ENCODE data around the gene CD163.
A peak's percentile ranks its signal among the peaks of the same experiment; 100 is the strongest.
"Not testable (repeated sequence)": the region's sequence is repeated elsewhere in the genome, so short reads cannot be mapped to it uniquely, and the experiment has no call there.

CD163 gene

DNA sequence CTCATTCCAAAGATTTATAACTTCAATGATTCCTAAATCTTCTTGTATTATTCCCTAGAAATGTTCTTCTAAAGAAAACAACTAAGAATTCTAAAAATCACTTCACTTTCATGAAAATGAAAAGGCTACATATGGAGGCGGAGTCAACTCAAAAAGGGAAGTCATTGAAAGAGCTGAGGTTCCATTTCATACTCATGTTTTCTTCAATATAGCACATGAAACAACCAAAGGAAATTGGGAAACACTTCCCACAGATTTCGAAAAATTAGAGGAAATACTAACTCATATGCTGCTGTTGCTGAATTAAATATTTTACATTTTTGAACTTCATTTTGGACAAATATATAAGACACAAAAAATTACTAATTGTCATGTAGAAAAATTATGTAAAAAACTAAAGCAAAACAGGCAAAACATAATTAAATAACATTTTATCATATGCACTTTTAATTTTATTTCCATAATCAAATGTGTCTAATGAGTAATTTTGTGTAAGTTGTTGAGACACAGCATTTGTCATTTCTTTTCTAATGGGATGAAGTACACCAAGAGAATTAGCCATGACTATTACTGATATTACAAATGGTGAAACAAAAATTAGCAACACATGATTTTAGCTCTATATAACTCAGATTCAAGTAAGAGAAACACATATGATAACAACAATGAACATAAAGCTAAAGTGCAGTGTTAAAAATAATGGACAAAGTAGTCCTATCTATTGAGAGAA, at the start of gene CD163:
Gene CD163, minus strand, starts transcription at position 92 of the 730 bp plus-strand sequence. Its CDS starts 87 bp downstream, at position 5.
- DNase-seq = no peak

- no peak for DNase-seq
Measured at GRCh38 chr12:7542813-7543212, 39.2 kb upstream of the CD163 start.

GRCh38 chr12:7542046-7542445, 38.5 kb upstream of the CD163 start:
- no peak for DNase-seq

- DNase-seq = no peak
Measured at GRCh38 chr12:7514416-7514815, 10.8 kb upstream of the CD163 start.

DNA sequence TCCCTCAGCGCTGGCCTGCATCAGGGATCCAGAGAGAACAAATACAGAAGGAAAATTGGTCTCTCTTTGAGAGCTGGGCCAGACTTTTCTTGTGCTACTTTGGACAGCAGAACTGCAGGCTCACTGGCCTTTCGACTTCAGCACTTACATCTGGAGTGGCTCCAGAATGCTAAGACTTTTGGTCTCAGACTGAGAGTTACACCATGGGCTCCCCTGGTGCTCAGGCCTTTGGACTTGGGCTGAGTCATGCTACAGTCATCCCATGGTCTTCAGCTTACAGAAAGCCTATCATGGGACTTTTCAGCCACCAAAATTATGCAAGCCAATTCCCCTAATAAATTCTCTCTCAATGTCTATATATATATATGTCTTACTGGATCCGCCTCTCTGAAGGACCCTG, 9.0 kb upstream of the CD163 start:
- peak; percentile 44 for DNase-seq

DNA sequence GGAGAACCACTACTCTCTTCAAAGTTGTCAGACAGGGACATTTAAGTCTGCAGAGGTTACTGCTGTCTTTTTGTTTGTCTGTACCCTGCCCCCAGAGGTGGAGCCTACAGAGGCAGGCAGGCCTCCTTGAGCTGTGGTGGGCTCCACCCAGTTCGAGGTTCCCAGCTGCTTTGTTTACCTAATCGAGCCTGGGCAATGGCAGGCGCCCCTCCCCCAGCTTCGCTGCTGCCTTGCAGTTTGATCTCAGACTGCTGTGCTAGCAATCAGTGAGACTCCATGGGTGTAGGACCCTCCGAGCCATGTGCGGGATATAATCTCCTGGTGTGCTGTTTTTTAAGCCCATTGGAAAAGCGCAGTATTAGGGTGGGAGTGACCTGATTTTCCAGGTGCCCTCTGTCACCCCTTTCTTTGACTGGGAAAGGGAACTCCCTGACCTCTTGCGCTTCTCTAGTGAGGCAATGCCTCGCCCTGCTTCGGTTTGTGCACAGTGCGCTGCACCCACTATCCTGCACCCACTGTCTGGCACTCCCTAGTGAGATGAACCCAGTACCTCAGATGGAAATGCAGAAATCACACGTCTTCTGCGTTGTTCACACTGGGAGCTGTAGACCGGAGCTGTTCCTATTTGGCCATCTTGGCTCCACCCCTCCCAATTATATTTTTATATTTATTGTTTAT, 6.4 kb upstream of the CD163 start:
- not testable (repeated sequence) for DNase-seq

DNA sequence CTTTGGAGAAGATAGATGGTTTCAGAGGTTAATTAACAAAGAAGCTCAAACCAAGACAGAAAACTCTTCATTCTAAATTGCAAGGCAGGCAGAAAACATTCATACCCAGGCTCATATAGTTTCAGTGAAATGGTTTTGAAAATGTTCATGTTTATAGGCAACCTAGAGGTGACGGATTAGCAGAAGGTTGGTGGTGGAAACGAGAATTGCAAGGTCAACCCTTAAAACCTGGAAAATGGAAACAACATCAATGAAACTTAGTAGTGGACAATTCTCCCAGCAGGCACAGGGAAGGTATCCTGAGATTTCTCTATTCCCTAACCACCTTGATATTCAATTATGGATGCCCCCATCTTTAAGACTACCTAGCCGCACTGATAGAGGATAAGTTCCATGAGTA, 965 bp downstream of the CD163 start:
- no peak for DNase-seq

- no peak for DNase-seq
Measured at GRCh38 chr12:7501031-7501588, 2.5 kb downstream of the CD163 start.

- no peak for DNase-seq
Measured at GRCh38 chr12:7499636-7500035, 3.9 kb downstream of the CD163 start.

GRCh38 chr12:7498809-7499208, 4.8 kb downstream of the CD163 start:
- DNase-seq = no peak

GRCh38 chr12:7497661-7498060, 5.9 kb downstream of the CD163 start:
- DNase-seq = no peak

DNA sequence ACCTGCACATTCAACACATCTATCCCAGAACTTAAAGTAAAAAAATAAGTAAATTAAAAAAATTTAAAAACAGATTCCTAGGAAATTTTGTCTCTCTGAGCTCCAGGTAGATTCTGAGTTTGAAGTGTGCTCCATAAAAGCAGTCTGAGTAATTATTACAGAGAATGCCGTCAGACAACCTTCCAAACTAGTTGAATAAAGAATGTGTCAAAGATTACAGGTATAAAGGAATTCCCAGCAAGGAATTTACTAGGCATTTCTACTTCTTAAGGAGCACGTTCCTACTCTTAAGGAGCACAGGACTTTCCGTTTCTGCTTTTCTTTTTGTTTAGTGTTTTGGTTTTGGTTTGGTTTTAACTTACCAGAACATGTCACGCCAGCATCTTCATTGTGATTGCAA, 7.1 kb downstream of the CD163 start:
- DNase-seq = no peak

DNA sequence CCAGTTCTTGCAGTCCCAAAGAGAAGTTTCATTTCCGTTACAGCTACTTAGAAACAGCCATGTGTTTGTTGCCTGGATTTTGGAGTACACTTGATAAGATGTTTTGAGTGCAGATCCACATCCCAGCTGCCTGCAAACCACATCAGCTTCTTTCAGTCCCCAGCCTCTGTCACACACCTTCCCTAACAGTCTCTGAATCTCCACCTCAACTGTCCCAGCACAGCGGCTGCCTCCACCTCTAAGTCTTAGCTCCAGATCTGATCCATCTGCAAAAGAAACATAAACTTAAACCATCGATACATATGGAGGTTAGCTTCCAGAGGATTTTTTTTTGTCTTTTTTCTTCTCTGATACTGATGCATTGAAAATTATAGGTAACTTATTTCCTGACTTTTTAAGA, 8.4 kb downstream of the CD163 start:
- no peak for DNase-seq

GRCh38 chr12:7493006-7493405, 10.6 kb downstream of the CD163 start:
- no peak for DNase-seq

- no peak for DNase-seq
Measured at GRCh38 chr12:7486512-7486911, 17.1 kb downstream of the CD163 start.

DNA sequence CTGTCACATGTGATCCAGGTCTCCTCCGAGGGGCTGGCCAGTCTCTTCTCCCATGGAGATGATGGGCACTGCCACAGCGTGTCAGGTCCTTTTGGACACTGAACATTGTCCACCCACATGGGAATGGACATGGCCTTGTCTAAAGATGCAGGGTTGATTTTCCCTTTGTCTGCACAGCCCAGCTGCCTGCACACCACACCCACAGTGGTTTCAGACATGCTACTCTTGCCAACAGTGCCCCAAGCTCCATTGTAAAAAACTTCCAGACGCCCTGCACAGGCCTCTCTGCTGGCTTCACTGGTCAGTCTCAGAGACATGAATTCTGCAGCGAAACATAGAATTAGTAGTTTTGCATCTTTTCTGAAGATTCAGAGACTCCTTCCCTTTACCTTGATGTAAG, 18.5 kb downstream of the CD163 start:
- no peak for DNase-seq

GRCh38 chr12:7483343-7483742, 20.2 kb downstream of the CD163 start:
- DNase-seq = no peak

- no peak for DNase-seq
Measured at GRCh38 chr12:7479771-7480170, 23.8 kb downstream of the CD163 start.

- DNase-seq = no peak
Measured at GRCh38 chr12:7472060-7472459, 31.5 kb downstream of the CD163 start.

DNA sequence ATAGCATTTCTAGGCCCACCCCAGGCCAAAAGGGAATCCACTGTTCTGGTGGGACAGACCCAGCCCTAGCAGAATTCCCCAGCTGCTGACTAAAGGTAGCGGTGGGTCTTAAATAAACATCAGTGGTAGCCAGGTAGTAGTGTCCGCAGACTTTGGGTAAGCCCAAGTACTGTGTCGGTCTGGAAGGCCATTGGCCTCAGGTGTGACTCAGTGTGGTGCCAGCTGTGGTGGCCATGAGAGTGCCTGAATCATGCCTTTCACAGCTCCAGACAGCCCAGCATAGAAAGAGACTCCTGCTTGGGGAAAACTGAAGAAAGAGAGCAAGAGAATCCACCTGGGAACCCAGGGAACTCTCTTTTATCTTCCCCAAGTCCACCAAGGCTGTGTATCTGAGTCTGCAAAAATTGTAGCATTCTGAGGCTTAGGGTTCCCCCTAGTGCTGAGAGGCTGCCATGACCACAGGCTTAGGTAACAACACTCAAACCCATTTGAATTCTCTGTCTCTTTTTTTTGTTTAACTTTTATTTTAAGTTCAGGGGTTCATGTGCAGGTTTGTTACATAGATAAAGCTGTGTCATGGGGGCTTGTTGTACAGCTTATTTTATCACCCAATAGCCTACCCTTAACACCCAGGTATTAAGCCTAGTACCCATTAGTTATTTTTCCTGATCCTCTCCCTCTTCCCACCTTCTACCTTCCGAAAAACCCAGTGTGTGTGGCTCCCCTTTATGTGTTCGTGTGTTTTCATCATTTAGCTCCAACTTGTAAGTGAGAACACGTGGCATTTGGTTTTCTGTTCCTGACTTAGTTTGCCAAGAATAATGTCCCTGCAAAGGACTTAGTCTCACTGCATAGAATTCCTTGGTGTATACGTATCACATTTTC, 43.0 kb downstream of the CD163 start:
- DNase-seq = peak; percentile 39

DNA sequence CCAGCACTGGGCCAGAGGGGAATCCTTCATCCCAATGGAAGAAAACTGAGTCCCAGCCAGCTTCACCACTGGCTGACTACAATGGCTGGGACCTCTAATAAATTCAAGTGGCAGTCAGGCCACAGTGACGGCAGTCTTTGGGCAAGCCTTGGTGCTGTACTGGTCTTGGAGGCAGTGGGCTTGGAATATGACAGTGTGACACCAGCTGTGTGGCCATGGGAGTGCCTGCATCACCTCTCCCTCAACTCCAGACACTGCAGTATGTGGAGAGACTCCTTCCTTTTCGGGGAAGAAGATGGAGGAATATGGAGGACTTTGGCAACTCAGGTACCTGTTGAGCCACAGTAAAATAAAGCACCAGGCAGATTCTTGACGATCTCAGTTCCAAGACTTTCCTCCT, 43.6 kb downstream of the CD163 start:
- DNase-seq = no peak

- no peak for DNase-seq
Measured at GRCh38 chr12:7451756-7452155, 51.8 kb downstream of the CD163 start.

GRCh38 chr12:7450667-7451066, 52.9 kb downstream of the CD163 start:
- DNase-seq = no peak
